ENCODE data around the gene TGFBI.

The TGFBI gene

GRCh38 chr5:136035837-136036236, 7.0 kb downstream of the TGFBI start:
- CTCF ChIA-PET, result interaction anchor here (1.0 to 1.5 kb wide), 5 partner anchors 7 to 30 kb away, joined by 3 read pairs; partner anchors contain the start of gene TGFBI
- Histone ChIP-seq H3K27ac (ENCODE audit: insufficient read depth in 1 of 2, low read depth in 1 of 2, low read length in 2 of 2, poor library complexity in 1 of 2, severe bottlenecking in 2 of 2) (no peak overlapping the region), H3K36me3 (ENCODE audit: control insufficient read depth in 4 of 4, insufficient read depth in 4 of 4, low read length in 3 of 4) (no peaks in the 10 kb centered on the region), H3K27me3 (replicated peaks in 2 of 5; ENCODE audit: control insufficient read depth in 4 of 5, insufficient read depth in 5 of 5, low read length in 4 of 5) (peaks cover 0 to 19% (median 0%) of the 10 kb centered on the region in 5 experiments), H3K9me3 (ENCODE audit: control extremely low read depth in 1 of 5, control insufficient read depth in 4 of 5, insufficient read depth in 2 of 5, low read depth in 1 of 5, low read length in 4 of 5) (peaks cover 0 to 3% (median 0%) of the 10 kb centered on the region in 5 experiments), H3K4me1 (ENCODE audit: control extremely low read depth in 1 of 4, control insufficient read depth in 4 of 4, insufficient read depth in 4 of 4, low read length in 3 of 4) (peaks cover 2 to 50% (median 25%) of the 10 kb centered on the region in 4 experiments), H3K4me3 (ENCODE audit: control insufficient read depth in 1 of 7, extremely low read depth in 1 of 7, insufficient read depth in 4 of 7, low read depth in 2 of 7, low read length in 6 of 7) (no peak overlapping the region)
- POLR2A ChIA-PET, result no interaction called here
- 98% methylated on average over 7 of the region's 7 CpGs for WGBS (ENCODE audit: insufficient coverage)
- DNase-seq, result no peak

GRCh38 chr5:136036293-136036911, 7.6 kb downstream of the TGFBI start:
- ChIA-PET CTCF (interaction anchor here (1.0 to 1.6 kb wide), 6 partner anchors 8 to 29 kb away, joined by 3 to 6 read pairs (median 3); partner anchors contain the start of gene TGFBI), POLR2A (no interaction called here)
- peaks cover 0 to 3% (median 0%) of the 10 kb centered on the region in 5 experiments for H3K9me3 ChIP-seq (ENCODE audit: control extremely low read depth in 1 of 5, control insufficient read depth in 4 of 5, insufficient read depth in 2 of 5, low read depth in 1 of 5, low read length in 4 of 5)
- H3K27ac ChIP-seq (ENCODE audit: insufficient read depth in 1 of 2, low read depth in 1 of 2, low read length in 2 of 2, poor library complexity in 1 of 2, severe bottlenecking in 2 of 2), result no peak overlapping the region
- peaks cover 0 to 18% (median 1%) of the 10 kb centered on the region in 5 experiments for H3K27me3 ChIP-seq (replicated peaks in 2 of 5; ENCODE audit: control insufficient read depth in 4 of 5, insufficient read depth in 5 of 5, low read length in 4 of 5)
- WGBS (ENCODE audit: insufficient coverage), result 100% methylated on average over 1 of the region's 1 CpG
- peak overlapping the region in 2 of 7 experiments; percentile 2 to 12 for H3K4me3 ChIP-seq (ENCODE audit: control insufficient read depth in 1 of 7, extremely low read depth in 1 of 7, insufficient read depth in 4 of 7, low read depth in 2 of 7, low read length in 6 of 7)
- peaks cover 2 to 50% (median 25%) of the 10 kb centered on the region in 4 experiments for H3K4me1 ChIP-seq (ENCODE audit: control extremely low read depth in 1 of 4, control insufficient read depth in 4 of 4, insufficient read depth in 4 of 4, low read length in 3 of 4)
- H3K36me3 ChIP-seq (ENCODE audit: control insufficient read depth in 4 of 4, insufficient read depth in 4 of 4, low read length in 3 of 4), result no peaks in the 10 kb centered on the region
- DNase-seq, result no peak

DNA sequence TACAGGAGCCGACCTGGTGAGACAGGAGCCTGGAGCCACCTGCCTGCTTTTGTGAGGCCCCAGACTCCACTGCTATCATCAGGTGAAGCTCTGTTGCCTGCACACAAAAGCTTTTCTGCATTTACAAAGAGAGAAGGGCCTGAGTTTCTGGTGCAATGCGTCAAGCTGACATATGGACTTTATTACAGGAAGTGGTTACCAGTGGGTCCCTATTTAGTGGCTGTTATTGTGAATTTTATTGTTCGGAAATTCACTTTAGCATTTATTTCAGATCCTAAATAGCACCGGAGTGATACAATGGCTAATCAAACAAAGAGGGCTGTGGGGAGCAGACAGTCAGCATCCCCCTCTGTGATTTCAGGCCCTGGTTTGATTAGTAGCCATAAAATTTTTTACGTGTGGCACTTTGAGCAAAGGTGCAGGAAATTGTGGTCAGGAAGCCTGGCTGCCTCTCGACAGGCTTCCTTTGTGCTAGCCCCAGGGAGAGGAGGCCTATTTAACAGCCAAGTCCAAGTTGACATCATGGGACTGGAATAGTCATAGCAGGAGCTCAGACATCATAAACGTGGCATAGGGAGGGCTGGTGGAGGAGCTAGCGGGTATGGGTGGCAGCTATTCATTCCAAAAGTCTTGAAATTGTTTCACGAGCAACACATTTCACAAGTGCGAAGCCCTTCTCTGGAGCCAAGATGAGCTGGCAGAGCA, 8.4 kb downstream of the TGFBI start:
- DNase-seq, result peak; percentile 74 to 93 (median 88)
- Histone ChIP-seq H3K9me3 (ENCODE audit: control extremely low read depth in 1 of 5, control insufficient read depth in 4 of 5, insufficient read depth in 2 of 5, low read depth in 1 of 5, low read length in 4 of 5) (peaks cover 0 to 3% (median 0%) of the 10 kb centered on the region in 5 experiments), H3K4me1 (ENCODE audit: control extremely low read depth in 1 of 4, control insufficient read depth in 4 of 4, insufficient read depth in 4 of 4, low read length in 3 of 4) (peaks cover 2 to 49% (median 25%) of the 10 kb centered on the region in 4 experiments), H3K27me3 (replicated peaks in 2 of 5; ENCODE audit: control insufficient read depth in 4 of 5, insufficient read depth in 5 of 5, low read length in 4 of 5) (peaks cover 0 to 13% (median 2%) of the 10 kb centered on the region in 5 experiments), H3K36me3 (ENCODE audit: control insufficient read depth in 4 of 4, insufficient read depth in 4 of 4, low read length in 3 of 4) (no peaks in the 10 kb centered on the region), H3K27ac (ENCODE audit: insufficient read depth in 1 of 2, low read depth in 1 of 2, low read length in 2 of 2, poor library complexity in 1 of 2, severe bottlenecking in 2 of 2) (no peak overlapping the region), H3K4me3 (ENCODE audit: control insufficient read depth in 1 of 7, extremely low read depth in 1 of 7, insufficient read depth in 4 of 7, low read depth in 2 of 7, low read length in 6 of 7) (peak overlapping the region in 2 of 7 experiments; percentile 12 to 31)
- ChIA-PET POLR2A (no interaction called here), CTCF (interaction anchor here (0.9 to 1.6 kb wide), 6 partner anchors 10 to 94 kb away, joined by 3 to 6 read pairs (median 3); no protein-coding TSS in a partner anchor)
- 2% methylated on average over 7 of the region's 10 CpGs for WGBS (ENCODE audit: insufficient coverage)

GRCh38 chr5:136038635-136039034, 9.8 kb downstream of the TGFBI start:
- 95% methylated on average over 3 of the region's 4 CpGs for WGBS (ENCODE audit: insufficient coverage)
- Histone ChIP-seq H3K4me1 (ENCODE audit: control extremely low read depth in 1 of 4, control insufficient read depth in 4 of 4, insufficient read depth in 4 of 4, low read length in 3 of 4) (peaks cover 2 to 47% (median 31%) of the 10 kb centered on the region in 4 experiments), H3K27me3 (replicated peaks in 2 of 5; ENCODE audit: control insufficient read depth in 4 of 5, insufficient read depth in 5 of 5, low read length in 4 of 5) (peaks cover 0 to 8% (median 2%) of the 10 kb centered on the region in 5 experiments), H3K36me3 (ENCODE audit: control insufficient read depth in 4 of 4, insufficient read depth in 4 of 4, low read length in 3 of 4) (no peaks in the 10 kb centered on the region), H3K27ac (ENCODE audit: insufficient read depth in 1 of 2, low read depth in 1 of 2, low read length in 2 of 2, poor library complexity in 1 of 2, severe bottlenecking in 2 of 2) (no peak overlapping the region), H3K4me3 (ENCODE audit: control insufficient read depth in 1 of 7, extremely low read depth in 1 of 7, insufficient read depth in 4 of 7, low read depth in 2 of 7, low read length in 6 of 7) (no peak overlapping the region), H3K9me3 (ENCODE audit: control extremely low read depth in 1 of 5, control insufficient read depth in 4 of 5, insufficient read depth in 2 of 5, low read depth in 1 of 5, low read length in 4 of 5) (peaks cover 0 to 3% (median 0%) of the 10 kb centered on the region in 5 experiments)
- no peak for DNase-seq
- ChIA-PET CTCF (interaction anchor here (1.2 kb wide), 1 partner anchor 61 kb away, joined by 4 read pairs; no protein-coding TSS in a partner anchor), POLR2A (no interaction called here)

DNA sequence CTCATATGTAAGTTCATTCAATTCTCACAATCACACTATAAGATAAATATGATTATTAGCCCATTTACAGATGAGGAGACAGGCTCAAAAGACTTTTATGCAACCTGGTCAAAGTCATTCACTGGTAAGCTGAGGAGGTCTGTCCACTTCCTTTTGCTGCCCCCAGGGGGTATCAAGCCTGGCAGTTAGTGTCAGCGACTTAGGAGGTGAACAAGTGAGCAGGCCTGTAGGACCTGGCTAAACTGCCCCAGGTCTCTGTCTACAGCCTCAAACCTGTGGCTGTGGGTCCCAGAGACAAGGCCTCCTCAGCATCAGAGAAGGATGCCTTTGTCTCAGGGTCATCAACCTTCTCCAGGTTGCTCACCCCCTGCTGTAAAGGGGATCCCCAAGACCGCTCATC, 10.4 kb downstream of the TGFBI start:
- Histone ChIP-seq H3K4me3 (ENCODE audit: control insufficient read depth in 1 of 7, extremely low read depth in 1 of 7, insufficient read depth in 4 of 7, low read depth in 2 of 7, low read length in 6 of 7) (no peak overlapping the region), H3K9me3 (ENCODE audit: control extremely low read depth in 1 of 5, control insufficient read depth in 4 of 5, insufficient read depth in 2 of 5, low read depth in 1 of 5, low read length in 4 of 5) (peaks cover 0 to 3% (median 0%) of the 10 kb centered on the region in 5 experiments), H3K27me3 (replicated peaks in 2 of 5; ENCODE audit: control insufficient read depth in 4 of 5, insufficient read depth in 5 of 5, low read length in 4 of 5) (peaks cover 0 to 12% (median 2%) of the 10 kb centered on the region in 5 experiments), H3K4me1 (ENCODE audit: control extremely low read depth in 1 of 4, control insufficient read depth in 4 of 4, insufficient read depth in 4 of 4, low read length in 3 of 4) (peaks cover 2 to 46% (median 31%) of the 10 kb centered on the region in 4 experiments), H3K36me3 (ENCODE audit: control insufficient read depth in 4 of 4, insufficient read depth in 4 of 4, low read length in 3 of 4) (no peaks in the 10 kb centered on the region), H3K27ac (ENCODE audit: insufficient read depth in 1 of 2, low read depth in 1 of 2, low read length in 2 of 2, poor library complexity in 1 of 2, severe bottlenecking in 2 of 2) (no peak overlapping the region)
- DNase-seq, result no peak
- ChIA-PET POLR2A (no interaction called here), CTCF (interaction anchor here (1.0 kb wide), 1 partner anchor 14 kb away, joined by 3 read pairs; no protein-coding TSS in a partner anchor)
- 100% methylated on average over 2 of the region's 2 CpGs for WGBS (ENCODE audit: insufficient coverage)

DNA sequence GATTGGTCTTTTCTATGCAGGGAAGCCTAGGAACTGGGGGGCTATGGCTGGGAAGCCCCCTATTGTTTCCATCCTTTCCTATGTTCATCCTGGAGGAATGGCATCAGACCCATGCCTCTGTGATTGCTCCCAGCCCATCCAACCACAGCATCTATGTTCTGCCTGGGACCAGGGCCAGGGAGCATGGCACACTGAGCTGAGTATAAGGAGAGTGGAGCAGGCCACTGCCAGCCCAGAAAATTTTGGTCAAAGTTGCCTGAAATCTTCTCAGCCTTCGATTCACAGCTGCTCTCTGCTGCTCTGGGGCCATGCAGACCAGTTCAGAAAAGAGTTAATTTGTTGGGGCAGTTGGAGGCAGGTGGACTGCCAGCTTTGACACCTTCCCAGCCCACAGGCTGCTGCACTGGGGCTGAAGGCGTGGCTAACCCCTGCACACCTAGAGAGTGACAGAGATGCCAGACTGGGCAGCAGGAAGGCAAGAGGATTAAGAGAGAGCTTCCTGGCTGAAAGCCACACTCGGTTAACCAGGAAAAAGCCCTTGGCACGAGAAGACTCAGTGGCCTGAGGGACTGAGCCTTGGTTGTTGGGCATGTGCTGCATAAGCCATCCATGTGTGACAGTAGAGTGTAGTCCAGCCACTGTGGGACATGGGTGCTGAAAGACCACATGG, 12.1 kb downstream of the TGFBI start:
- peaks cover 0 to 12% (median 2%) of the 10 kb centered on the region in 5 experiments for H3K27me3 ChIP-seq (replicated peaks in 2 of 5; ENCODE audit: control insufficient read depth in 4 of 5, insufficient read depth in 5 of 5, low read length in 4 of 5)
- WGBS (ENCODE audit: insufficient coverage), result 64% methylated on average over 4 of the region's 4 CpGs
- H3K36me3 ChIP-seq (ENCODE audit: control insufficient read depth in 4 of 4, insufficient read depth in 4 of 4, low read length in 3 of 4), result no peaks in the 10 kb centered on the region
- peaks cover 0 to 3% (median 0%) of the 10 kb centered on the region in 5 experiments for H3K9me3 ChIP-seq (ENCODE audit: control extremely low read depth in 1 of 5, control insufficient read depth in 4 of 5, insufficient read depth in 2 of 5, low read depth in 1 of 5, low read length in 4 of 5)
- no peak for DNase-seq
- no peak overlapping the region for H3K27ac ChIP-seq (ENCODE audit: insufficient read depth in 1 of 2, low read depth in 1 of 2, low read length in 2 of 2, poor library complexity in 1 of 2, severe bottlenecking in 2 of 2)
- ChIA-PET POLR2A (no interaction called here), CTCF (interaction anchor here (0.8 to 1.8 kb wide), 3 partner anchors 8 to 17 kb away, joined by 3 to 6 read pairs (median 4); no protein-coding TSS in a partner anchor)
- H3K4me1 ChIP-seq (ENCODE audit: control extremely low read depth in 1 of 4, control insufficient read depth in 4 of 4, insufficient read depth in 4 of 4, low read length in 3 of 4), result peaks cover 2 to 41% (median 28%) of the 10 kb centered on the region in 4 experiments
- no peak overlapping the region for H3K4me3 ChIP-seq (ENCODE audit: control insufficient read depth in 1 of 7, extremely low read depth in 1 of 7, insufficient read depth in 4 of 7, low read depth in 2 of 7, low read length in 6 of 7)

Measured in common myeloid progenitor, CD34-positive (primary cell).